K562 (cell line): ENCODE results near the gene SUPT20H. TPM values are rescaled to one million over a fixed set of nuclear protein-coding genes. Genes with fewer than 3 reads are reported as not detected.

Experiments
- ATAC-seq: fragments of 200-7000 bp; cut with Tn5 transposase; 3 replicates; pipeline ENCODE4 v1.9.1; 2020; ENCODE audit warnings: moderate library complexity
- BruUV-seq: library from RNA; stranded (reverse); fragments of 400-500 nt; replicated peaks from 2 replicates; lab custom pipeline; 2021; lab: Mats Ljungman, UMichigan
- CTCF ChIA-PET: fragments of 300-600 bp; formaldehyde crosslinking; extraction: SDS; loops from one replicate; lab custom pipeline; 2021; ENCODE audit warnings: low intra/inter-chr PET ratio; lab: Yijun Ruan, JAX
- POLR2A ChIA-PET: fragments of 300-600, 350-650 bp; sonication (Branson Sonifier 250); formaldehyde crosslinking; extraction: SDS; loops from one replicate; lab custom pipeline; 2021; ENCODE audit warnings: antibody characterized with exemption, inconsistent platforms; lab: Yijun Ruan, JAX
- DNase-seq, 4 experiments: peaks; one replicate each; pipeline versions ENCODE4 v3.0.0 to v3.0.0-alpha.2; 2011 to 2018; ENCODE audit warnings: low spot score in 3 of 4, mixed read lengths in 3 of 4; ENCODE audit errors: extremely low read depth in 1 of 4
- FAIRE-seq: peaks from 2 replicates; lab custom pipeline; 2011; peaks lifted over from hg19 to GRCh38; lab: Jason Lieb, UNC
- H2AFZ ChIP-seq: 2 replicates; pipeline ENCODE4 v1.6.0; 2011; ENCODE audit warnings: low read depth, low read length, control low read depth, inconsistent platforms
- H3K27ac ChIP-seq: fragments of 200-600 bp; 3 replicates; pipeline ENCODE4 v1.8.0; 2011; ENCODE audit warnings: low read depth, mild to moderate bottlenecking, control low read depth, inconsistent platforms, low read length, moderate library complexity, mixed read lengths; ENCODE audit errors: extremely low read depth
- H3K27me3 ChIP-seq, 2 experiments: fragments of 300-600 bp in 1 of 2; 2 replicates in 1 of 2; 3 replicates in 1 of 2; pipeline versions ENCODE4 v1.6.0 to v1.8.0; 2011; ENCODE audit warnings: inconsistent platforms in 2 of 2, low read length in 2 of 2, mild to moderate bottlenecking in 1 of 2, mixed read lengths in 1 of 2, moderate library complexity in 1 of 2; ENCODE audit not compliant: control insufficient read depth in 2 of 2, insufficient read depth in 2 of 2
- H3K36me3 ChIP-seq: fragments of 300-600 bp; 3 replicates; pipeline ENCODE4 v1.8.0; 2011; ENCODE audit warnings: mild to moderate bottlenecking, low read length, inconsistent platforms; ENCODE audit not compliant: control insufficient read depth, insufficient read depth
- H3K4me1 ChIP-seq, 2 experiments: fragments of 200-600 bp in 1 of 2; replicated peaks in 1 of 2; 2 replicates in 1 of 2; 3 replicates in 1 of 2; pipeline versions ENCODE4 v1.5.1 to v1.8.0; 2011; ENCODE audit warnings: inconsistent platforms in 2 of 2, low read length in 2 of 2, mild to moderate bottlenecking in 1 of 2, mixed read lengths in 1 of 2, moderate library complexity in 1 of 2; ENCODE audit not compliant: control insufficient read depth in 2 of 2, insufficient read depth in 2 of 2
- H3K4me2 ChIP-seq: 2 replicates; pipeline ENCODE4 v1.6.1; 2011; ENCODE audit warnings: low read length, control low read depth, inconsistent platforms, mixed read lengths; ENCODE audit not compliant: insufficient read depth
- H3K4me3 ChIP-seq: fragments of 200-600 bp; sonication (generic), shearing (Covaris generic); 2 replicates; pipeline ENCODE4 v1.5.1; 2016; ENCODE audit warnings: control low read depth, inconsistent platforms
- H3K79me2 ChIP-seq: fragments of 200-600 bp; 3 replicates; pipeline ENCODE4 v1.8.0; 2011; ENCODE audit warnings: low read length, inconsistent platforms; ENCODE audit not compliant: control insufficient read depth, insufficient read depth
- H3K9ac ChIP-seq, 2 experiments: 2 replicates each; pipeline versions ENCODE4 v1.6.0 to v1.6.1; 2011; ENCODE audit warnings: low read depth in 2 of 2, low read length in 2 of 2, control low read depth in 1 of 2, inconsistent platforms in 1 of 2, mild to moderate bottlenecking in 1 of 2, mixed read lengths in 1 of 2; ENCODE audit not compliant: insufficient read depth in 1 of 2
- H3K9me1 ChIP-seq: one replicate; pipeline ENCODE4 v1.6.0; 2011; ENCODE audit warnings: inconsistent platforms, mild to moderate bottlenecking, low read length, moderate library complexity; ENCODE audit not compliant: control insufficient read depth, insufficient read depth
- H3K9me3 ChIP-seq: replicated peaks from 2 replicates; pipeline ENCODE4 v1.5.1; 2011; ENCODE audit warnings: low read depth, low read length, inconsistent platforms; ENCODE audit not compliant: control insufficient read depth, insufficient read depth
- H4K20me1 ChIP-seq: replicated peaks from 2 replicates; pipeline ENCODE4 v1.6.1; 2011; ENCODE audit warnings: low read length, inconsistent platforms, mixed read lengths; ENCODE audit not compliant: control insufficient read depth, insufficient read depth
- HNRNPUL1 ChIP-seq: fragments of 200-400 bp; formaldehyde crosslinking; IDR thresholded peaks from 2 replicates; pipeline ENCODE4 v1.6.1; 2017; ENCODE audit warnings: low read length
- KDM1A ChIP-seq, 2 experiments: fragments of 450-650 bp; IDR thresholded peaks; 2 replicates each; pipeline ENCODE4 v1.6.1; 2016; ENCODE audit warnings: mild to moderate bottlenecking in 2 of 2
- NFATC3 ChIP-seq: fragments of 450-650 bp; IDR thresholded peaks from 2 replicates; pipeline ENCODE4 v1.6.1; 2017; ENCODE audit warnings: mild to moderate bottlenecking
- NFE2 ChIP-seq: IDR thresholded peaks from 2 replicates; pipeline ENCODE4 v1.6.1; 2014; ENCODE audit warnings: antibody characterized with exemption, low read depth
- NRF1 ChIP-seq, 2 experiments: fragments of 450-650 bp; IDR thresholded peaks in 1 of 2; conservative IDR thresholded peaks in 1 of 2; 2 replicates each; pipeline ENCODE4 v1.6.1; 2014; ENCODE audit warnings: mild to moderate bottlenecking in 2 of 2
- PHB ChIP-seq: fragments of 250-450 bp; sonication (Bioruptor Pico); IDR thresholded peaks from 2 replicates; pipeline ENCODE4 v1.5.0; 2021
- POLR2AphosphoS5 ChIP-seq: IDR thresholded peaks from 2 replicates; pipeline ENCODE4 v1.6.1; 2011; ENCODE audit warnings: mild to moderate bottlenecking, low read depth, low read length, moderate library complexity; ENCODE audit not compliant: control insufficient read depth, insufficient read depth
- SETDB1 ChIP-seq: IDR thresholded peaks from one replicate; pipeline ENCODE4 v1.6.1; 2012; ENCODE audit warnings: low read length, control low read depth, inconsistent platforms
- SNIP1 ChIP-seq: fragments of 450-650 bp; IDR thresholded peaks from 2 replicates; pipeline ENCODE4 v1.7.1; 2017; ENCODE audit warnings: low read depth, mild to moderate bottlenecking
- SUPT5H ChIP-seq: fragments of 450-650 bp; IDR thresholded peaks from 2 replicates; pipeline ENCODE4 v1.6.1; 2016
- ZNF274 ChIP-seq: IDR thresholded peaks from 2 replicates; pipeline ENCODE4 v1.6.1; 2011; ENCODE audit warnings: low read depth, mild to moderate bottlenecking, low read length, moderate library complexity, borderline replicate concordance
- WGBS: fragments of 100-300 bp; shearing (Covaris generic); methylation state at CpG from one replicate; pipeline ENCODE4 v1.1.6; 2016; ENCODE audit warnings: low coverage, mixed read lengths; ENCODE audit not compliant: insufficient coverage; ENCODE audit errors: missing lambda C conversion rate; 5-methylcytosine and 5-hydroxymethylcytosine counted together
- in situ Hi-C: fragments of 300-500 bp; cut with MboI; formaldehyde crosslinking; loops from 4 replicates; pipeline ENCODE4 v1.15.0; 2018; ENCODE audit warnings: inconsistent platforms, mixed read lengths
- intact Hi-C: fragments of 100-400 bp; cut with micrococcal nuclease; formaldehyde crosslinking; loops from 2 replicates; pipeline ENCODE4 v1.14.2; 2022
- polyA plus RNA-seq, 8 experiments: library from polyadenylated mRNA; depleted of rRNA in 4 of 8; stranded (reverse) in 5 of 8; unstranded in 3 of 8; fragments of >200 nt; fragmentation: Nextera tagmentation in 2 of 8; fragmentation: Illumina TruSeq in 1 of 8; extraction: Ambion mirVana in 2 of 8; extraction: Trizol in 1 of 8; gene quantifications; 2 replicates each; pipeline versions ENCODE4 v1.2.1 to v1.2.3, GENCODE V29; 2011 to 2014; ENCODE audit warnings: inconsistent platforms in 1 of 8, missing spikeins in 1 of 8
- total RNA-seq, 7 experiments: library from RNA; depleted of rRNA in 6 of 7; stranded (reverse); fragments of >200 nt in 6 of 7; fragmentation: Illumina TruSeq in 2 of 7; extraction: Trizol in 2 of 7; gene quantifications; 2 replicates each; pipeline versions ENCODE4 v1.2.1 to v1.2.3, GENCODE V29; 2011 to 2021; ENCODE audit warnings: low replicate concordance in 1 of 7
- TF ChIP-seq, protein P1 (sequence below): fragments of 450-650 bp; formaldehyde crosslinking; IDR thresholded peaks from 2 replicates; pipeline ENCODE4 v1.4.0; 2020; ENCODE audit warnings: mild to moderate bottlenecking, moderate library complexity

Gene SUPT20H
- total and polyA plus RNA-seq, 9 of the 15 experiments (the other 6 are each of a cell fraction or from before 2014, with no cell fraction given) = 11.4 to 71.8 (median 31.7) TPM

DNA sequence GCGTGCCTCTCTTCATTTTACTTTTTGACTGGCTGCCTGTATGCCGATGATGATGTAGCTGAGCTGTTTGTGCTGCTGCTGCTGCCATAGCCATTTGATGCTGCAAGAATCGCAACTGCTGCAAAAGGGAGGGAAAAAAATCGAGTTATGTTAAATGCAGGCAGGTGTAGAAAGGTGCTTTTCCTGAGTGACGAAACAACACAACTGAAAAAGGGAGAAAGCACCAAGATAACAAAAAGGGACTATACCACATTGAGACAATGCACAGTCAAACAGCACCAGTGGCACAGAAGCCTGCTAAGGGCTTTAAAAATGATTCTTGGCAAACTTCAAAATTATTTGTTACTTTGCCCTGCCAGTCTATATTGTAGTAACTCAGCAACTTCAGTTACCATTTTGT lies 49.8 kb downstream of the SUPT20H start:
- H3K9ac ChIP-seq = no peak overlapping the region
- ATAC-seq = peak; percentile 15; the same call in 1 of the 3 replicates
- H3K27ac ChIP-seq = no peak overlapping the region
- WGBS = 67% methylated on average over 3 of the region's 5 CpGs
- H3K4me1 ChIP-seq = no peaks in the 10 kb centered on the region
- H3K27me3 ChIP-seq = no peaks in the 10 kb centered on the region
- no peak overlapping the region for H2AFZ ChIP-seq
- no peaks in the 10 kb centered on the region for H3K9me1 ChIP-seq
- no peaks in the 10 kb centered on the region for H4K20me1 ChIP-seq
- no peak for FAIRE-seq
- in situ Hi-C loops = no loop called here
- CTCF ChIA-PET = no interaction called here
- no TSS peak for BruUV-seq
- H3K4me3 ChIP-seq = no peak overlapping the region
- intact Hi-C loops = loop anchor here (5.0 kb wide), 1 partner anchor 33 kb away; no protein-coding TSS in a partner anchor
- no peak for TF ChIP-seq SETDB1
- no peak for TF ChIP-seq HNRNPUL1
- no peak for TF ChIP-seq NRF1 (conservative IDR thresholded peaks at IDR 0.05 in 1 of 2, IDR thresholded peaks at IDR 0.05 in 1 of 2)
- 0 out of 2 replicates have a peak, but pooled peaks have one; percentile 4 for TF ChIP-seq POLR2AphosphoS5
- TF ChIP-seq SUPT5H = 0 out of 2 replicates have a peak, but pooled peaks have one; percentile 34
- no peak for TF ChIP-seq NFE2
- POLR2A ChIA-PET = interaction anchor here (1.1 to 1.7 kb wide), 2 partner anchors 8 to 14 kb away, joined by 4 to 6 read pairs; no protein-coding TSS in a partner anchor
- DNase-seq = no peak
- H3K9me3 ChIP-seq = no peaks in the 10 kb centered on the region
- H3K36me3 ChIP-seq = peaks cover 82% of the 10 kb centered on the region
- no peak overlapping the region for H3K4me2 ChIP-seq
- no peaks in the 10 kb centered on the region; the same call in 2 of the 3 replicates for H3K79me2 ChIP-seq

DNA sequence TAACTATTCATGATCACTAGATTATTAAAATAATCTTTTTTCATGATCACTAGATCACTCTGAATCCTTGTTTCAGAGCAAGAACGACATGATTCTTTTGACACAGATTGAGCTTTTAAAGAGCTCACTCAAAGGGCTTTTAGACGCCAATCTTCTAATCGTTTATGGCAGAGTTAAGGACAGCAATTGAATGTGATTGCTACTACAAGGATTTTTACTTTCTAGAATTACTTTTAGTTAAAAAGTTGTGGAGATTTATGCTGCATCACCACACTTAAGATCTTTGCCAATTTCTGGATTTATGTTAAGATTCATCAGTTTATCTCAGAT lies 57.6 kb downstream of the SUPT20H start:
- intact Hi-C loops (loop anchor here (5.0 kb wide), 1 partner anchor 55 kb away; the partner anchor contains the start of gene SUPT20H), in situ Hi-C loops (no loop called here)
- peak overlapping the region; percentile 93 for H3K4me2 ChIP-seq
- H3K4me1 ChIP-seq = no peaks in the 10 kb centered on the region; a peak in 1 of 5 replicates
- H3K27ac ChIP-seq = peak overlapping the region; percentile 100; the same call in 2 of the 3 replicates
- no TSS peak for BruUV-seq
- H3K27me3 ChIP-seq = no peaks in the 10 kb centered on the region
- no peaks in the 10 kb centered on the region for H3K9me3 ChIP-seq
- no peak for FAIRE-seq
- ChIA-PET CTCF (no interaction called here), POLR2A (no interaction called here)
- H3K9me1 ChIP-seq = no peaks in the 10 kb centered on the region
- ATAC-seq = no peak
- H3K4me3 ChIP-seq = peak overlapping the region; percentile 96
- peaks cover 45% of the 10 kb centered on the region for H3K36me3 ChIP-seq
- peaks cover 62% of the 10 kb centered on the region for H3K79me2 ChIP-seq
- TF ChIP-seq KDM1A (IDR thresholded peaks at IDR 0.05) (peak; percentile 64 to 69; a peak in 3 of 4 replicates), SNIP1 (no peak), NFATC3 (no peak), ZNF274 (no peak), PHB (CRISPR knock-in tag) (no peak)
- TF ChIP-seq, protein P1, sequence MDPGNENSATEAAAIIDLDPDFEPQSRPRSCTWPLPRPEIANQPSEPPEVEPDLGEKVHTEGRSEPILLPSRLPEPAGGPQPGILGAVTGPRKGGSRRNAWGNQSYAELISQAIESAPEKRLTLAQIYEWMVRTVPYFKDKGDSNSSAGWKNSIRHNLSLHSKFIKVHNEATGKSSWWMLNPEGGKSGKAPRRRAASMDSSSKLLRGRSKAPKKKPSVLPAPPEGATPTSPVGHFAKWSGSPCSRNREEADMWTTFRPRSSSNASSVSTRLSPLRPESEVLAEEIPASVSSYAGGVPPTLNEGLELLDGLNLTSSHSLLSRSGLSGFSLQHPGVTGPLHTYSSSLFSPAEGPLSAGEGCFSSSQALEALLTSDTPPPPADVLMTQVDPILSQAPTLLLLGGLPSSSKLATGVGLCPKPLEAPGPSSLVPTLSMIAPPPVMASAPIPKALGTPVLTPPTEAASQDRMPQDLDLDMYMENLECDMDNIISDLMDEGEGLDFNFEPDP (CRISPR knock-in tag) = no peak
- no peak for DNase-seq
- H2AFZ ChIP-seq = no peak overlapping the region
- WGBS = 0% methylated on average over 3 of the region's 3 CpGs
- H4K20me1 ChIP-seq = 0 out of 2 replicates have a peak, but pooled peaks cover 4% of the 10 kb centered on the region
- peak overlapping the region in 1 of 2 experiments; percentile 99; a peak in 2 of 4 replicates for H3K9ac ChIP-seq
